Stimulated activated CD4-positive, alpha-beta T cell treated with anti-CD3 and anti-CD28 coated beads, Interleukin-15, amount 100 ng/mL, for 1 hour (primary cell): ENCODE results near the gene HTD2.
"Not testable (repeated sequence)": the region's sequence is repeated elsewhere in the genome, so short reads cannot be mapped to it uniquely, and the experiment has no call there.

Experiments
- DNase-seq, 2 donors: peaks; one replicate each; pipeline ENCODE4 v3.0.0-alpha.2; 2020; ENCODE audit warnings: low read depth in 1 of 2, low spot score in 1 of 2

The HTD2 gene

DNA sequence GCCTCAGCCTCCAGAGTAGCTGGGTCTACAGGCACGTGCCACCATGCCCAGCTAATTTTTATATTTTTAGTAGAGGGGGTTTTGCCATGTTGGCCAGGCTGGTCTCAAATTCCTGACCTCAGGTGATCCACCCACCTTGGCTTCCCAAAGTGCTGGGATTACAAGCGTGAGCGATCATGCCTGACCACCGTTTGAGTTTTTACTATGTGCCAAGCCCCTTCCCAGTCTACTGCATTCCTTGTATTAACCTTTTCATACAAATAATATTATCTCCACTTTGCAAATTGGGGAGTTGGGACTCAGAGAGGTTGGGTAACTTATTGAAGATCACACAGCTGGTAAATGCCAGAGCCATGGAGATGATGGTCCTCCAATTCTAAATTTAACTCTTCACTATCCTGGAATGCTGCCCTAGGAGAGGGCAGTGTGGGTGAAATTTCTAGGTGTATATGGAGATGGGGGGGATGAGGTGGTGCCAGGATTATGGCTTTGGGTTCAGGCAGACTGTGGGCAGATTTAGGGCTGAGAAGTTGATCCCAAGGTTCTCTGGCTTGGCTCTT lies 25.4 kb downstream of the HTD2 start:
- DNase-seq: no peak

- DNase-seq: peak; percentile 62 to 76
These were observed 26.4 kb downstream of the HTD2 start, which contains the start of gene PXK for GRCh38 chr3:58332575-58333188. PXK (plus strand) TSS chr3:58332892; CDS start chr3:58332989, 97 bp downstream.

DNA sequence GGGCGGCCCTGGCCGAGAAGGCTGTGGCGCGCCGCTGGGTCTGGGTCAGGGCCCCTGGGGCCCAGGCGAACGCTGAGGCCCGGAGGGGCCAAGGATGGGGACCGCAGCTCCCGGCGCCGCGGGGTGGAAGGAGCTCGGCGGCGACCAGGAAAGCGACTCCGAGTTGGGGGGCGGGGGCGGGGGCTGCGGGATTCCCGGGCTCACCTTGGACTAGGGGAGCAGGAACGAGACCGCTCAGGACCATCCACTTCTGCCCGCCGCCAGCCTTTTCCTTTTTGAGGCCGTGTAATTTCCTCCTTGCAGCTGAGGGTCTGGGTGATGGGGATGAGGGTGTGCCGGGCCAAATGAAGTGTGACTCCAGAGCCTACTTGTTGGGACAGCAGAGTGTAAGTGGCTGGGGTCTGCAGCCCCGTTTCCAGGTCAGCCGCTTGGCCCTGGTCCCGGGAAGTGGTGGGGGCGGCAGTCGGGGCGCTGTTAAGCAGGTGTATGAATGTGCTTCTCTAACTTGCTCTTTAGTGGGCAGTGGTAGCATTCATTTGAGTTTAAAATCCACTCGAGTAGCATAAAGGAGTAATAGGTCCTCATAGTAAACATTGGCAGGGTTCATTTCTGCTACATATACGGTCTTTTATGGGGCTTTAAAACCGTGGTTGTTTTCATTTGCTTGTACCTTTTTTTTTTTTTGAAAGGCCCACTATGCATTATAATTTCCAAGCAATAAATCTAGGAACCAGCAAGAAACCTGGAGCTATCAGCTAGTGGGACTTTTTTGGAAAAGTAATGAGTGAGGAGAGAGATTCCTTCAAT lies 27.1 kb downstream of the HTD2 start:
- DNase-seq: peak in 1 of 2 donors; percentile 6

- no peak for DNase-seq
These were observed 27.6 kb downstream of the HTD2 start for GRCh38 chr3:58334013-58334321.

- no peak for DNase-seq
These were observed 28.2 kb downstream of the HTD2 start for GRCh38 chr3:58334506-58334884.

DNA sequence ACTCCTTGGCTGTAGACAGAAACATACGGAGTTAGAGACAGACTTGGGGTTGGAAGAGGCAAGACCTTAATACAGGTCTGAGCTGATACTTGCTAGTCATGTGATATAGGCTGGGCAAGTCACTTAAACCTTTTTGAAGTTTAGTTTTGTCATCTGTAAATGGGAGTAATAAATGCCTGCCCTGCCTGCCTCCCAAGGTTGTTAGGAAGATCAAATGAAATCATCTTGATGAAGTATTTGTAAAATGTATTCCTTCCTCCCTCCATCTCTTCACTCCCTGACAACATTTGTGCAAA lies 29.3 kb downstream of the HTD2 start:
- no peak for DNase-seq

DNA sequence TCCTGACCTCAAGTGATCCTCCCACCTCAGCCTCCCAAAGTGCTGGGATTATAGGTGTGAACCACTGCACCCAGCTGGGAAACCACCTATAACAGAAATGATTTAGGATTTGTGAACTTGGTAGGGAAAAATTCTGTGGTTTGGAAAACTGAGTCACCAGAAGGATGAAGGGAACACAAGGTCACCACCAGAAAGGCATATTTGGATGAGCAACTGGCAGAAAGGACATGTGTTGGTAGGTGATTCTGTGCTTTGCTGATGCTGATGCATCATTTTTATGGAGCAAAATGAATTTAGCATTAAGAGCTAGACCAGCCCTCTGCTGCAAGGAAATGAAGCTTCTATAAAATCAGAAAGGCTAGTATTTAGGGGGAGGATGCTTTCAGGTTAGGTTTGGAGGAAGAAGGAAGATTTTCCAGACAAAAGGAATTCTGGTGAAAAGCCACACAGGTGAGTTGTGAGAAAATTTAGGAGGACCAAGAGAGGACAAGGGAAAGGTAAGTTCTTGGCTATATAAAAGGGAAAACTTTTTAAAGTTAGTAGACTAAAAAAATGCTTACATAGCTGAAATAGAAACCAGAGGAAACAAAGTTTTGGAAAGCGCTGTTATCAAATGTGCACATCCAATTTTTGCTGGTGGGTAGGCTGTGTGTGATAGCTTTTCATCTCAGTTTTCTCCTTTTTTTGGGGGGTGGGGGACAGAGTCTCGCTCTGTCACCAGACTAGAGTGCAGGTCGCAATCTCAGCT lies 30.0 kb downstream of the HTD2 start:
- no peak for DNase-seq

DNA sequence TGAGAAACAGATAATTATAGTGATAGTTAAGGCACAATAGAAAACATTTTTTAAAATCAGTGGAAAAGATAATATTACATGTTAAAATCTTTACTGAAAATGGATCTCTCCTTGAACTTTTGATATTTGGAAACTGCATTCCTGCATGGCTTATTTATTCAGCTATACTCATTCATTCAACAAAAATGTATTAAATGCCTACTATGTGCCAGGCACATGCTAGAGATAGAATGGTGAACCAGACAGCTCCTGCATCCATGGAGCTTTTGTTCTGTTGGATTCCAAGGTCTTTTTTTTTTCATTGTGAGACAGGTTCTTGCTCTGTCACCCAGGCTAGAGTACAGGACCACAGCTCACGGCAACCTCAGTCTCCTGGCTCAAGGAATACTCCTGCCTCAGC lies 30.9 kb downstream of the HTD2 start:
- DNase-seq: no peak

GRCh38 chr3:58339146-58339545 lies 32.8 kb downstream of the HTD2 start:
- not testable (repeated sequence) for DNase-seq

GRCh38 chr3:58340594-58341244 lies 34.4 kb downstream of the HTD2 start:
- no peak for DNase-seq

DNA sequence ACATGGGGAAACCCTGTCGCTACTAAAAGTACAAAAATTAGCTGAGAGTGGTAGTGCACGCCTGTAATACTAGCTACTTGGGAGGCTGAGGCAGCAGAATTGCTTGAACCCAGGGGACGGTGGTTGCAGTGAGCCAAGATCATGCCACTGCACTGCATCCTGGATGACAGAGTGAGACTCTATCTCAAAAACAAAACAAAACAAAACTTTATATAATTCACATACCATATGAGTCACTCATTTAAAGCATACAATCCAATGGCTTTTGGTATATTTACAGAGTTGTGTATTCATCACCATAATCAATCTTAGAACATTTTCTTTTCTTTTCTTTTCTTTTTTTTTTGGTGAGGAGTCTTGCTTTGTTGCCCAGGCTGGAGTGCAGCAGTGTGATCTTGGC lies 35.1 kb downstream of the HTD2 start:
- DNase-seq: no peak

DNA sequence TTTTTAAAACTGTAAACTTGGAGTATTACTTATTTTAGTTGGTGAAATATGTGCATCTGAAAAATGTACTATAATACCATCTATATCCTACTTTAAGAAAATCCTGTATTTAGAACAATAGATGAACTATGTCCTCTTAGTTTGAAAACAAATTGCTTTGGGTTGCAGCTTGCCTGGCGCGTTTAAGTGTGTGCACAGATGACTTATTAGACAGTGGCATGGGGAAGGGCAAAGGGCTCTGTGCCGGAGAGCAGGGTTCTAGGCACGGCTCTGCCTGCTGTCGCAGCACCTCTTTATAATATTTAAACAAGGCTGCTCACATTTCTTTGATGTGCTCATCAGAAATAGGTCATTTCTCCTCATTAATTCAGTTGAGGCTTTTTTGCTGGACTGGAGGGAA lies 36.4 kb downstream of the HTD2 start:
- DNase-seq: no peak

DNA sequence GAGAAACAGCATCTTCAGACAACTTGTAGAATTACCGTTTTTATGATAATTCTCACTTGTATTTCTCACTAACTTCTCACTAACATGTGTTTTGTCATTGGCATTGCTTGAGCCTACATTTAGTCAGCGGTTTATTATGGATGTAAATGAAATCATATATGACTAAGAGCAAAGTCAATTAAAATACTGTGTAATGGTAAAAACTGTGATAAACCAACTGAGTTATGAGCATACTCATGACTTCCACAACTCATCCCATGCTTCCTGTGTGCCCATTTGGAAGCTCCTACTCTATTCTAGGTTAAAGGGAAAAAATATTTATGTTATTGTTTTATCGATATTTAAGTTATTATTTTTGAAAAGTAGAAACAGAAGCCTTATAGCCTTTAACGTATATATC lies 39.1 kb downstream of the HTD2 start:
- DNase-seq: no peak

GRCh38 chr3:58346368-58346767 lies 40.0 kb downstream of the HTD2 start:
- DNase-seq: no peak

DNA sequence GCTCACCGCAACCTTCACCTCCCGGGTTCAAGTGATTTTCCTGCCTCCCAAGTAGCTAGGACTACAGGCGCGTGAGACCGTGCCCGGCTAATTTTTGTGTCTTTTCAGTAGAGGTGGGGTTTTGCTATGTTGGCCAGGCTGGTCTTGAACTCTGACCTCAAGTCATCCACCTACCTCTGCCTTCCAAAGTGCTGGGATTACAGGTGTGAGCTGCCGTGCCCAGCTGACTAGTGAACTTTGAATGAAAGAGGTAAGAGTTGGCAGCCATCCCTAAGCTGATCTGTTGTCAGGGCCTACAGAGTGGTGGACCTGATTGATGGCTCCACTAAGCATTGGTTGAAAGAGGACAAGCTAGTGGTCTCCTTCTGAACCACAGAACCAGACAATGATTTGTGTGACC lies 41.7 kb downstream of the HTD2 start:
- no peak for DNase-seq

DNA sequence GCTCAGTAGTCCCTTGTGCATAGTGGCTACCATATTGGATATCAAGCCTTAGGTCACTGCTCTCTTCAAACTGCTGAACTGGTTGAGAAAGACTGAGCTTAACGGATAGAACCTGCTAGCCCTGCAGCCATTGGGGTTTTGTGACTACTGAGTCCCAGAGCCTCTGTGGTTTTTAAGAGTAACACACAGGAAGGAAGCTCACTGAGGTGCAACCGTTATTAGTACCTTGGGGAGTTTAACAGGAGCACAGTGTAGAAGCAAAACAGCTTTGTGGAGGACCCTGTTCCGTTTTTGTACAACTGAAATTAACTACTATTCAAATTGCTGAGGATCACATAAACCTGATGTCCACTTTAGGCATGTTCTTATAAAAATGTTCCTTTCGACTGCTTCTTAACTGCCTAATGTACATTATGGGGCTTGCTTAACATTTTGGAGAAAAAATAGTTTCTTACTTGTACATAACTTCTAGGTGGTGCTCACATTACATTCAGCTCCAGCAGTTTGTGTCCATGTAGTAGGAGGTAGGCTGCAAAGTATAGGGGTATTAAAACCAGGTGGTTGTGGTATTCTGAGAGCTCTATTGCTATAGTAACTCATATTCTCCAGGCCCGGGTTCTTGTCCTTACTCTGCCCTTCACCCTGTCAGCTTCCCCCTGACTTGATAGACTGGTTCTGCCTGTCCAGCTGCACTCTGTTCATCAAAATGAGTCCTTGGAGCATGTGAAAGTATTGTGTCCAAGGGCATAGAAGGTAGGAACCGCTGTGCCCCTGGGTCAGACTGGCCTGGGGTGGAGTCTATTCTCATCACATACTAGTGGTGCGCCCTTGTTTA lies 43.7 kb downstream of the HTD2 start:
- DNase-seq: no peak

DNA sequence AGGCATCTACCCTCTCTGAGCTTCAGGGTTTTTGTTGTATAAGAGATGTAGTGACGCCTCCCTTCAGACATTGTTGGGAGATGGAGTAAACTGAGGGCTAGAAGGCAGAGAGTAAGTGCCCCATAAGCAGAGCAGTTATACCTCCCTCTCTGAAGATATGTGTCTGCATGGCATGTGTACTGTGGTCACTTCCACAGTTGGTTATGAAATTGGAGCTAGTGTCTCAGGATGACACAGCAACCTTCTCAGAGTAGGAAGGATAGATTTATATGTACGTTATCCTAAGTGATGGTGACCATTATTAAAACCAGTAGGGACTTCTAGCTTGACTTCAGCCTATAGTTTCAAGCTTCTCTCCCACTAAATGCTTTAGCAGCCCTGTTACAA lies 44.3 kb downstream of the HTD2 start:
- DNase-seq: no peak

DNA sequence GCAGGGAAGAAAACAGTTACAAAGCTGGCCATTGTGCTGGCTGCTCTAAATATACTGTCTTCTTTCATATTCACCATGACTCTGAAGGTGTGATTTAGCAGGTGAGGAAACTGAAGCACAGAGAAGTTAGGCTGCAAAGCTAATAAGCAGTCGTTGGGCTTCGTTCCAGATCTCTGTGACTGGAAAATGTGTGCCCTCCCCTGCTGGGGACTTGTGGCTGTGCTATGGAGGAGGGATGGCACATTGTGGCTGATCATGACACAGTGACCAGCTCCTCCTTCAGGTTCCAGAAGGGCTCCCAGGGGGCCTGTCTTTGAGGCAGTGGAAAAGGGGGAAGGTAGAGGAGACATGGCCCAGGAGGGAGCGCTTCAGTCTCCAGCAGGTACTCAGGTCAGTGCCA lies 45.6 kb downstream of the HTD2 start:
- no peak for DNase-seq

DNA sequence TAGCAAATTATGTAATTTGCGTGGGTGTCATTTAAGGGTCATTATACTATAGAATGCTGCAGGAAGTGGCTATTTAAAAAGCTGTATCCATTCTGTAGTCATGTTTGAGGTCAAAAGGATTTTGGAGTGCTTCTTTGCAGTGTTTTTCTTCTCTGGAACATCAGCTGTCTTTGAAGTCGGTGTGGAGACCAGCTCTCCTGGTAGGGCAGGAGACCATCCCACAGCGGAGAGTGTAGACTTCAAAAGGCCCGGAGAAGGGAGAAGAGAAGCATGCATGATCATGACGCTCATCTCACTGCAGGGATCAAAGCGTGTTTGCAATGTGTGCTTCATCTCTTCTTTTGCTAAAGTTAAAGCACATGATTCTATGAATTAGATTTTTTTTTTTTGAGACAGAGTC lies 46.3 kb downstream of the HTD2 start:
- DNase-seq: no peak

DNA sequence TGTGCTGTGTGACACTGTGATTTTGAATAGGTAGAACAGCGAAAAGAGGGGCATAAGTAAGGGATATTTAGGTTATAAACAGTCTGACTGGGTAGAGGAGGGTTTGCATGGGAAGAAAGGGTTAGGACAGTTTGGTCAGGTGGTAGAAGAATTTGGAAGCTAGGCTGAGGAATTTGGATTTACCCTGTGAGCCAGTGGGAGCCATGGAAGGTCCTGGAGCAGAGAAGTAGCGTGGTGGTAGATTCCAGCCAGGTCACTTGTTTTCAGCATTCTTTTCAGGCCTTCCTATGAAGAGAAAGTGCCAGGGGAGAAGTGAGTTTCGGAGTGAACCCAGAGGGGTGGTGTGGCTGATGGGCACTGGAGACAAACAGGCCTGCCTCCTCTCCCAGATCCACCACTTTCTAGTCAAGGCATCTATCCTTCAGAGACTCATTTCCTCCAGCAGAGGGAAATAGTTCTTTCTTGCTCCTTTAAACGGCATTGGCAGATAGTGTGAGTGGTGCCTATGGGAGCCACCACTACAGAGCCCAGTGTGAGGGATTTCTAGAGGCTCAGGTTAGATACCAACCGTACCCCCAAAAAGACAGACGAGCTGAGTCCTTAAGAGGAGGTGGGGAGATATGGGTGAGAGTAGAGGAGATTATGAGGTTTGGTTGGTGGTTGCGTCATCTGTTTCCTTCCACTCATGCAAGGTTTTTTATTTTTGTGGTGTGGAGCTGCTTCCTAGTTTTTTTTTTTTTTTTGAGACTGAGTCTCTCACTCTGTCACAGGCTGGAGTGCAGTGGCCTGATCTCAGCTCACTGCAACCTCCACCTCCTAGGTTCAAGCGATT lies 47.6 kb downstream of the HTD2 start:
- DNase-seq: no peak
